Dermis blood vessel endothelial cell (primary cell): Measurements from ENCODE around the gene CLIC4. TPM values are rescaled to one million over a fixed set of nuclear protein-coding genes. Genes with fewer than 3 reads are reported as not detected.
A peak's percentile ranks its signal among the peaks of the same experiment; 100 is the strongest.
"Not testable (repeated sequence)": the region's sequence is repeated elsewhere in the genome, so short reads cannot be mapped to it uniquely, and the experiment has no call there.

Experiments
- DNase-seq: peaks from one replicate; pipeline ENCODE4 v3.0.0; 2010
- total RNA-seq: library from RNA; depleted of rRNA; stranded (reverse); fragments of >200 nt; gene quantifications from 2 replicates; pipeline ENCODE4 v1.2.3, GENCODE V29; 2014

CLIC4 gene
- total RNA-seq = 262 and 338 TPM in 2 replicates

DNA sequence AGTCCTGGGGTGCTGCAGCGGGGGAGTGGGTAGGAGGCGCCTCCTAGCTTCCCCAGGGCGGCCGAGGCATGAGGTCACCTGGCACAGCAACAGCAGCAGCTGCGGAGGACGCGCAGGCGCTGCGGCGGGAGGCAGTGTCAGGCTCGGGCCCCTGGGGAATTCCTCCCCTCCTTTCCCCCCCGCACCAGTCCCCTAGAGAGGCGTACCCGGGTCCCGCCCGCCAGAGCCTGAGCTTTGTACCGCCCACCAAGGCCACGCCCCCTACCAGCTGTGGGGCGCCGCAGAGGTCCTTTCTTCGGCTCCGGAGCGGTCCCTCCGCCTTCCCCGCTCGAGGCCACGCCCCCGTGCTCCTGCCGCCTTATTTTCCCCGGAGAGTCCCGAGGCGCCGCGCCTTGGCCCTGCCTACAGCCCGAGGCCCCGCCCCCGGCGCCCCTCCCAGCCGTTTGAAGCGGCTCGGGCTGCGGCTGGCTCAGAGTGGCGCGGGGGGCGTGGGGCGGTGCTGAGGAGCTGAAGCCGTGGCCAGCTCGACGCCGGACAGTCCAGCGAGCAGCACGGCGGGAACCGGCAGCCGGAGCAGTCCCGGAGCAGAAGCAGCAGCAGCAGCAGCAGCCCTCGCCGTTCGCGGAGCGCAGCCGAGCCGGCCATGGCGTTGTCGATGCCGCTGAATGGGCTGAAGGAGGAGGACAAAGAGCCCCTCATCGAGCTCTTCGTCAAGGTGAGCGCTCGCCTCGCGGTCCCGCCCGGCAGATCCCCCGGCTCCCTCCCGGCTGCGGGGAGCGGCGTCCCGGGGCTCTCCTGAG is at the start of gene CLIC4:
Gene CLIC4 (plus strand): TSS at position 537 of the 800 bp plus-strand sequence. CDS start 107 bp downstream, at position 644.
- peak; percentile 99 for DNase-seq

DNA sequence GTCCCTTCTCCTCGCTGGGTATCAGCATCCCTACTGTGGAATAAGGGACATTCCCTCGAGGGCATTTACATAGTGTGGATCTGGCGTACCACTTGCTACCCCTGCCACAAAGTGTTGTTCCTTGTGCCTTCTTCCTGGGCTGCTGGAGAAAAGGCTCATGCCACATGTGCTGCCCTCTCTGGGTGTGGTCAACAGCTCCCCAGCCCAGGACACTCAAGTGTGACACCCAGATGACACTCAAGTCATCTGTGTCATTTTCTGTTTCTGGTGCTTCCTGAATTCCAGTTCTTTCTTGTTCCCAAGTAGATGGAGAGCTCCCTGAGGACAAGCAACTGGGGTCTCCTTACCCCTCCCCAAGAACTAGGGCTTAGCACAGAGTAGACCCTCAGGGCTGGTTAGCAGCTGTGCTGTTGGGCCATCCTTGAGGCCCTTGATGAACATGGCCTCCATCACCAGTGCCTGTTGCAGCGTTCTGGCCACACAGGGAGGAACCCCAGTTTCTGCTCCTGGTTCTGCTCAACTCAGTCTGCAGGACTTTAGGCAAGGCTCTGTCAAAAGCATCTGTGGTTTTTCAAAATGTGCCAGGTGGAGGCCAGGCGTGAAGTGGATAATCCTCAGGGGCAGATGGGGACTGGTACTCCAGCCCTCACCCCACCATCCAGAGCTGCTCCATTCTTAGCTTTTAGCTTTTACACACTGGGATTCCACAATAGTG is 49.0 kb upstream of the CLIC4 start:
- no peak for DNase-seq

DNA sequence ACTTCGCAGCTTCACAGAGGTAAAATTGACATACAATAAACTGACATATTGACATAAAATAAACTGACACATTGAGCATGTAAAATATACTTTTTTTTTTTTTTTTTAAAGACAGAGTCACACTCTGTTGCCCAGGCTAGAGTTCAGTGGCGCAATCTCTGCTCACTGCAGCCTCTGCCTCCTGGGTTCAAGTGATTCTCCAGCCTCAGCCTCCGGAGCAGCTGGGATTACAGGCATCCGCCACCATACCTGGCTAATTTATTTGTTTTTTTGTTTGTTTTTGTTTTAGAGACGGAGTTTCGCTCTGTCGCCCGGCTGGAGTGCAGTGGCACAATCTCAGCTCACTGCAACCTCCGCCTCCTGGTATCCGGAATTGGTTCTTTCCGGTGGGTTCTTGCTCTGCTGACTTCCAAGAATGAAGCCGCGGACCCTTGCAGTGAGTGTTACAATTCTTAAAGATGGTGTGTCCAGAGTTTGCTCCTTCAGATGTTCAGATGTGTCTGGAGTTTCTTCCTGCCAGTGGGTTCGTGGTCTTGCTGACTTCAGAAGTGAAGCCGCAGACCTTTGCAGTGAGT is 48.4 kb upstream of the CLIC4 start:
- no peak for DNase-seq

DNA sequence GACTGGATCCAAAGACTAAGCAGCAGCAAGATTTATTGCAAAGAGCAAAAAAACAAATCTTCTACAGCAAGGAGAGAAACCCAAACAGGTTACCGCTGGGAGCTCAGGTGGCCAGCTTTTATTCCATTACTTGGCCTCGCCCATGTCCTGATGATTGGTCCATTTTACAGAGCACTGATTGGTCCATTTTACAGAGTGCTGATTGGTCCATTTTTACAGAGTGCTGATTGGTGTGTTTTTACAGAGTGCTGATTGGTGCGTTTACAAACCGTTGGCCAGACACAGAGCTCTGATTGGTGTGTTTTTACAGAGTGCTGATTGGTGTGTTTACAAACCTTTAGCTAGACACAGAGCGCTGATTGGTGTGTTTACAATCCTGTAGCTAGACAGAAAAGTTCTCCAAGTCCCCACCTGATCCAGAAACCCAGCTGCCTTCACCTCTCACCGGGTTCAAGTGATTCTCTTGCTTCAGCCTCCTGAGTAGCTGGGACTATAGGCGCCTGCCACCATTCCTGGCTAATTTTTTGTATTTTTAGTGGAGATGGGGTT is 47.7 kb upstream of the CLIC4 start:
- DNase-seq = not testable (repeated sequence)

DNA sequence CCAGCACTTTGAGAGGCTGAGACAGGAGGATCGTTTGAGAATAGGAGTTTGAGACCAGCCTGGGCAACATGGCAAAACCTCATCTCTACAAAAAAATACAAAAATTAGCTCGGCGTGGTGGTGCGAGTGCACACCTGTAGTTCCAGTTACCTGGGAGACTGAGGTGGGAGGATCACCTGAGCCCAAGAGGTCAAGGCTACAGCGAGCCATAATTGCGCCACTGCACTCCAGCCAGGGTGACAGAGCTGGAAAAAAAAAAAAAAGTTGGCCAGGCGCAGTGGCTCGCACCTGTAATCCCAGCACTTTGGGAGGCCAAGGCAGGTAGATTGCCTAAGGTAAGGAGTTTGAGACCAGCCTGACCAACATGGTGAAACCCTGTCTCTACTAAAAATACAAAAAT is 46.9 kb upstream of the CLIC4 start:
- DNase-seq = not testable (repeated sequence)

DNA sequence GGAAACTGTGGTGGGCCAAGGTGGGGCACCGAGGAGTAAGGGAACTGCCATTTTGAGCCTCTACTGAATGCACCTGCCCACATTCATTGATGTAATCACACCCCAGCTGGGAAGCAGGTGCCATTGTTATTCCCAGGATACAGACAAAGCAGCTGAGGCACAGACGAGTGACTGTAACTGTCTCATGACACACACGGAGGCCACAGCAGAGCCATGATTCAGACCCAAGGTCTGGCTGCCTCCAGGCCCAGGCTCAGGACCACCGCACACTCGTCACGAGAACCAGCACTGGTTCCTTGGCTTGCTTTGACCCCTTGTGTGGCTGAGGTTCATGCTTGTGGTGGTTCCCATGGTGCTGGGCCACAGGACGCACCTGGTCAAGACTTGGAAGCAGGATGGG is 45.6 kb upstream of the CLIC4 start:
- DNase-seq = peak; percentile 70

DNA sequence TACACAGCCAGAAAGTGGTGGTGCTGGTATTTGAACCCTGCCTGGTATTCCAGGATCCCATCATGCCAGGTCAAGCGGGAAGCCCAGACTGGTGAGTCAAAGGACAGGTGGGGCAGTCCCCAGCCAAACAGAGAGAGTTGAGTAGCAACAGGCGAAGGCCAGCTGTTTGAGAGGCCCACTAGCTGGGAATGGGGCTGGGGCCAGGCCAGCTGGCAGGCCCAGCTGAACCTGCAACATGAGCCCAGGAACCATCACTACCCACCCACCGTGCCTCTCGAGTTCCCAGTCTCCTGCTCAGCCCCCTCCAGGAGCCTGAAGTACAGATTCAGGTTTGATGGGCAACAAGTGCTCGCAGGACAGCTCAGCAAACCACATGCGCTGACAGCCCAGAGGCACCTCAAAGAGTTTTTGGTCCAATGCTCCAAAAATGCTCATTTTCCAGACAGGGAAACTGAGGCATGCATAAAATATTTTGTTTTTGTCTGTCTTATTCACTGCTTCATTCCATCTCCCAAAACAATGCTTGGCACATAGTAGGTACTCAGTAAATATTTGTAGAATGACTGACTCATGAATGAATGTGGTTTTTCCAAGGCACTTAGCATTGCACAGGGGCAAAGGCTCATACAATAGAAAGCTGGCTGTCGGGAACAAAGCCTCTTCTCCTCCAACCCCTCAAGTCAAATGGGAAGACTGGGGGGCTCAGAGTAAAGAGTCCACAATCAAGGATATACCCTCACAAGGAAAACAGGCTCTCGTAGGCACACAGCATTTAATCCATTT is 42.5 kb upstream of the CLIC4 start:
- no peak for DNase-seq

DNA sequence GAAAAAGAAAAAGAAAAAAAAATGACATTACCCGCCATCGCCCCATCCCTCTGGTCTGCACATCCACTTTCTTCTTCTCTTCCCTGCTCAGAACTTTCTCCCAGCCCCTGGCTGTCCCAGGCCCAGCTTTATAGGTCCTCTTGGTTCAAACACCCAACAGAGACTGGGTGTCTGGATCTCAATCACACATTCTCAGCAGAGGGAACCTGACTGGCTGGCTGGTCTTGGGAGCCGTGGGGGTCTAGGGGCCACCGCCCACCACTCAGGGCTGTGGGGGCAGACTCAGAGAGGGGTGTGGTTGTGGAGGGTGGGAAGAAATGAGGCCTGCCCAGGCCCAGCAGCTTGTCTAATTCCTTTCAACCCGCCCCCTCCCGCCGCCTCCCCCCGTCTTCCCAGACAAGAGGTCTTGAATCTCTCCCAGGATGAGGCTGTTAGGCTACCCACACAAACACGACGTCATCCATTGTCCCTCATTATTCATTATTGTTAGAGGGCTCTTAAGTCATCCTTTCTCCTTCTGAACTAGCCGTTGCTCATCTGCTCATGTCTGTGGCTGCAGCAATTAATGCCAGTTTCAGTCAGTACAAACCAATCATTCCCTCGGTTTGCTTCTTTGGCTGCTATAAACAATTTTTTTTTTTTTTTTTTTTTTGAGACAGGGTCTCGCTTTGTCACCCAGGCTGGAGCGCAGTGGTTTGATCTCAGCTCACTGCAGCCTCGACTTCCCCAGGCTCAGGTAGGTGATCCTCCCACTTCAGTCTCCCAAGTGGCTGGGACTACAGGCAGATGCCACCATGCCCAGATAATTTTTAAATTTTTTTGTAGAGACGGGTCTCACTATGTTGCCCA is 40.6 kb upstream of the CLIC4 start:
- DNase-seq = peak; percentile 82

DNA sequence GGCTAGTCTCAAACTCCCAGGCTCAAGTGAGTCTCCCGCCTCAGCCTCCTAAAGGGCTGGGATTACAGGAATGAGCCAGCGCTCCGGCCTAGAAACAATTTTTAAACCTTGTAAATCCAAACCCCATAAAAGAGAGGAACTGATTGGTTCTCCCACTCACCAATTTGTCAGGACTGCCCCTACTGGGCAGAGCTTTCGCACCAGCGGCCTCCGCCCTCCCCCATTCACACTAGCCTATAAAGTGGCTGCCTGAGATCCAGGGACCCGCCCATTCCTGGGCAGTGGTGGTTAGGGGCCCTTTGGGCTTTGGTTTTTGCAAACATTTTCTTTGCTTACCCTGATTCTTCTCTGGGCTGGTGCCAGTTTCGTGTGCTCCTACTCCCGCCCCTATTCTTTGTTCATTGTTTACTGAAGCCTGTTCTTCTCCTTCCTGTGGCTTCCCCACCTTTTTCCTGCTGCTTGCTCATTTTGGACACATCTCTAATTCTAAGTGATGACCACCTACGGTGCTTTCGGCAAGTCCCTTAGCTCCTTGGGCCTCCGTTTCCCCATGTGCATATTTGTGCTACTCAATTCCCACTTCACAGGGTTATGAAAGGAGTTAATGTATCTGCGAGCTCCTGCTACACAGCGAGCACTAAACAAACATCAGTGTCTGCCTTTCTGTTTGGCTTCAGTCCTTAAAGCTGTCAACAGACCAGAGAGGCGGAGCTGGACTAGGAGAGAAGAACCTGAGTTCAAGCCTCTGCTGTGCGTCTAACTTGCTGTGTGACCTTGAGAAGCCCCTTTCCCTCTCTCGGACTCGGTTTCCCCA is 39.8 kb upstream of the CLIC4 start:
- peak; percentile 98 for DNase-seq

DNA sequence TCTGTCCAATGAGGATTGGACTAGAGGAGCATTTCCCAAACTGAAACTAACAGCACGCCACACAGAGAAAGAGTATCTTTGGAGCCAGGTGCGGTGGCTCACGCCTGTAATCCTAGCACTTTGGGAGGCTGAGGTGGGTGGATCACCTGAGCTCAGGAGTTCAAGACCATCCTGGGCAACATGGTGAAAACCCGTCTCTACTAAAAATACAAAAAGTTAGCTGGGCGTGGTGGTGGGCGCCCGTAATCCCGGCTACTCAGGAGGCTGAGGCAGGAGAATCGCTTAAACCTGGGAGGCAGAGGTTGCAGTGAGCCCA is 39.2 kb upstream of the CLIC4 start:
- not testable (repeated sequence) for DNase-seq

DNA sequence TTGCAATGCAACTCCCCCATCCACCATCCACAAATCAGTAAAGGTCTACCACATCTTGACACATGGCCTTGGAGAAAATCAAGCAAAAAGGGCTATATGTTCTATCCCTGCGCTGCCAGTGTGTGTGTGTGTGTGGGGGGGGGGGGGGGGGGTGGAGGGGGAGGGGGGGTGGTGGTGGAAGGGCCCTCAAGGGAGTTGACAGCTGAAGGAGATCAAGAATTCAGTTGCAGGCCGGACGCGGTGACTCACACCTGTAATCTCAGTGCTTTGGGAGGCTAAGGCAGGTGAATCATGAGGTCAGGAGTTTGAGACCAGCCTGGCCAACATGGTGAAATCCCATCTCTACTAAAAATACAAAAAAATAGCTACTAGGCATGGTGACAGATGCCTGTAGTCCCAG is 37.6 kb upstream of the CLIC4 start:
- peak; percentile 59 for DNase-seq

DNA sequence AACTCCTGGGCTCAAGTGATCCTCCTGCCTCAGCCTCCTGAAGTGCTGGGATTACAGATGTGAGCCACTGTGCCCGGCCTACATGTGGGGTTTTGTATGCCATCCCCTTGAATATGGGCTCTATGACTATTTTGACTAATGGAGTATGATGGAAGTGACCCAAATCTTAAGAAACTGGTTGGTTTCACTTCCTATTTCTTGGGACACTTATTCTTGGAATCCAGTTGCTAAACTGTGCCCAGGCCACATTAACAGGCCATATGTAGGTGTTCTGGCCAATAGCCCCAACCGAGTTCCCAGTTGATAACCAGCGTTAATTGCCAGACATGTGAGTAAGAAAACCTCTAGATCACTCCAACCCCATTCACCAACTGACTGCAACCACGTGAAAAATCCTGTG is 36.3 kb upstream of the CLIC4 start:
- DNase-seq = no peak

DNA sequence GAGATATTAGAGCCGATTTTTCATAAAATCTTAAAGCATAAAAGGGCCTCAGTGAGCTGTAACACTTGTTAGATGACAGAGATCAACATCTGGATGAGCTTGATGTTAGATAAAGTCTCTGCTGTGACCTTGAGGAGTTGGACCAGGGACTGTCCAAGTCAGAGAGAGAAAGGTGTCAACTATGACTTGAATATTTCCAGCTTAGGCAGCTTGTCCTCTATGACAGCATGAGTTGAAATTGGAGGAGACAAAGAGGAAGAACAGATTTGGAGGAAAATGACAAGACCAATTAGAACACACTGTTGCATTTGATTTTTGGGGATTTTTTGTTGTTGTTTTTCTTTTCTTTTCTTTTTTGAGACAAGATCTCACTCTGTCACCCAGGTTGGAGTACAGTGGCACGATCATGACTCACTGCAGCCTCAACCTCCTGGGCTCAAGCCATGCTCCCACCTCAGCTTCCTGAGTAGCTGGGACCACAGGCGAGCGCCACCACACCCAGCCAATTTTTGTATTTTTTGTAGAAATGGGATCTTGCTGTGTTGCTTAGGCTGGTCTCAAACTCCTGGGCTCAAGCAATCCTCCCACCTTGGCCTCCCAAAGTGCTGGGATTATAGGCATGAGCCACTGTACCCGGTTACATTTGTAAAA is 35.3 kb upstream of the CLIC4 start:
- DNase-seq = no peak

DNA sequence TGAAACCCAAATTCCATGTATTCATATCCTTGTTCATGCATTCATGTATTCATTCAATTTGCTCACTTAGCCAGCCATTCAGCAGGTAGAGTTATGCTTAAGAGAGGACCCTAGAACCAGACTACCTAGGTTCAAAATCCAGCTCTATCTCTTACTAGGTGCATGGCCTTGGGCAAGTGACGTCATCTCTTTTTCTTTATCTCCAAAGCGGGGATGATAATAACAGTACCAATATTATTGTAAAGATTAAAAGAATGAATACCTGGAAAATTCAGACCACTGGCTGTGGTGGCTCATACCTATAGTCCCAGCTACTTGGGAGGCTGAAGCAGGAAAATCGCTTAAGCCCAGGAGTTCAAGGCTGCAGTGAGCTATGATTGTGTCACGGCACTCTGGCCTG is 33.9 kb upstream of the CLIC4 start:
- no peak for DNase-seq

DNA sequence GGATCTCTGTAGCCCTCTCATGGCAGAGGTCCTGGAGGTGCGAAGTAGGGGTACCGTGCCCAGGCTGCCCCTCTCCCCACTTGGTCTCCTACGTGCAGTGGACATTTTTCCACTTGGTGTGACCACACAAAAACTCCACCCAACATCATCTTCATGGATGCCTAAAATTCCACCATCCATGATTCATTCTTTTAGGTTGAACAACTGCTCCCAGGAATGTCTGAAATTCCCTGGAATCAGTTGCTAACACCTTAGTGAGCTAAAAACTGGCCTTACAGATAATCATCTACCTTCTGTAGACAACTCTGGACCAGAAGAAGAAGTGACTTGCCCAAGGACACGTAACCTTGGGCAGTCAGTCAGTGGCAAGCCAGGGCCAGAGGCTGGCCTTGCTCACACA is 32.1 kb upstream of the CLIC4 start:
- no peak for DNase-seq

DNA sequence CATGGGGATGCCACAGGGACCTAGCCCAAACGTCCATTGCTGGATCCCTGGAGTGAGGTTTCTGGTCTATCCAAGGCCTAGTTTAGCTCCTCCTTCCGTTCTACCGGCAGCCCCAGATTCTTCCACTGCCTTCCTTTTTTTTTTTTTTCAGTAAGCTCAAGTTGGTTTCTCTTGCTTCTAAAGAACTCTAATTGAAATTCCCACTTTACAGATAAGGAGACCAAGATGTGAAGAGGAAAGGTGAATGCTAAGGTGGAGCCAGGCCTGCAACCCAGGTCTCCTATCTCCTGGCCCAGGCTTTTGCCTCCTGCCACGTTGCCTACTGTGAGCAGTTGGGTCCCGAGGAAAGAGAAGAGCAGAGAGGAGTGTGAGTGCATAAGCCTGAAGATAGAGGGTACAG is 31.5 kb upstream of the CLIC4 start:
- no peak for DNase-seq

DNA sequence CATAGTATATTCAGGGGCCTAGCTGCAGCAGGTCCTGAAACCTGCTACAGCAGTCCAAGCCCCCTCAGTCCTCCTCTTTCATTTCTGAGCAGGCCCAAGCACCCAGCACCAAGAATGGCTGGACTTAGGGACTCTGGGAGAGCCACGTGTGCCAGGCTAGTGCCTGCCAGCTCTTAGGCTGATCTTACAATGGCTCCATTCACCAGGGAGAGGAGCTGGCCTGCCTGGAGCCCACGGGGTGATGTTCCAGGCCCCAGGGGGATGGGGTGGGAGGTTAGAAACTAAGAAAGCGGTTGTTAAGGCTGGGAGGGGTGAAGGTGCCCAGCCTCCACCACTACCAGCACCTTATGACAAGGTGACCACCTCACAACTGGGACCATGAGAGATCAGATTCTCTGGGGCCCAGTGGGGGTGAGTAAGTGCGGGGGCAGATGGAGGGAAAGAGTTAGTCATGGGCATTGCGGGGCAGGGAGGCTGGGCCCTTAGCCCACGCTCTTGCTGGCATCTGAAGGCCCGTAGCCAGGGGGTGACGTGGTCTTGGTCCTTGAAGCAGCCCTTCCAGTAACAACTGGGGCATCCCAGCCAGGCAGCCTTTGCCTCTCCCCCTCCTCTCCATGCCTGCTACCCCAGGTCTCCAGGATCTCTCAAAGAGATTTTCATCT is 30.3 kb upstream of the CLIC4 start:
- no peak for DNase-seq

DNA sequence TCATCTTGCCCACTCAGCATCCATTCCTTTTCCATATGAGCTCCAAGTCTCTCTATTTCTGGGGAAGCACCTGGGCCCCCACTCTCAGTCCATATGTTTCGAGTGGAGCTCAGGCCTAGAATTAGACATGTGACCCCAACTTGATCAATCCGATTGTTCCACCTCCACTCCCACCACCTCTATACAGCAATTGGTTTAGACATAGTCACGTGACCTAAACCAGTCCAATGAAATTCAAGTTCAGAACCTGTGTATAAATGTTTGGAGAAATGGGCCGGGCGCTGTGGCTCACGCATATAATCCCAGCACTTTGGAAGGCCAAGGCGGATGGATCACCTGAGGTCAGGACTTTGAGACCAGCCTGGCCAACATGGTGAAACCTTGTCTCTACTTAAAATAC is 29.6 kb upstream of the CLIC4 start:
- DNase-seq = no peak

DNA sequence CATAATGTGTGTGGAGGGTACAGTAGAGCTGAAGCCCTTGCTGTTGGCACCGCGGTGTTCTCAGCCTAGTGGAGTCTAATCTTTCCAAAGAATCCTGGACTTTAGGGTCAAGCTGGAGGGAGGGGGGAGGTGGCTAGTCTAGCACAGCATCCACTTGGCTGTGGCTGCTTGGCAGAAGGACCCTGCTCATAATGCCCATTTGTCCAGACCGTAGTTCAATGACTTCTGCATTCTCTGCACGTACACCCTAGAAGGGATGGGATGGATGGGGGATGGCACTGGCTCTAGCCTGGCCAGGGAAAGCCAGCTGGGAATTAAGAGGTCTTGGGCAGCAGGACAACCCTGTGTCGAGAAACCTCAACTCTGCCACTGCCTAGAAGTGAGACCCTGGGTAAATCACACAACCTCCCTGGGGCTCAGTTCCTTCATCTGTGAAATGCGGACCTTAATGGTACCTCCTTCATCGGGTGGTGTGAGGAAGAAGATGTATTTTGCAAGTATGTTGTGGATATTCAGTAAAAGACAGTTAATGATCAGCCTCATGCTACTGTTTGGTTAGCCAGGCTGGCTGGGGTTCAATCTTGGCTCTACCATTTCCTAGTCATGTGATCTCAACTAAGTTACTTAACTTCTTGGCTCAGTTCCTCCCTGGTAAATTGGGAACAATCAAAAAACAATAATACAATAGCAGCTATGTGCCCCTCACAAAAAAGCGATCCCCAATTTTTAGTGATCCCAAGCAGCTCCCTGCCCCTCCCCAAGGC is 27.2 kb upstream of the CLIC4 start:
- no peak for DNase-seq
